GM18519 (cell line): ENCODE results near the gene LLGL2.

Experiments
- ATAC-seq: cut with Tn5 transposase; IDR thresholded peaks from one replicate; pipeline ENCODE4 v1.9.1; 2021; ENCODE audit warnings: mild to moderate bottlenecking, moderate library complexity; ENCODE audit not compliant: unreplicated experiment, low FRiP score

Gene LLGL2

GRCh38 chr17:75492555-75493168 is 32.8 kb upstream of the LLGL2 start:
- ATAC-seq, result no peak

GRCh38 chr17:75493476-75494129 is 31.9 kb upstream of the LLGL2 start:
- no peak for ATAC-seq

- ATAC-seq, result no peak
These were observed 31.1 kb upstream of the LLGL2 start for GRCh38 chr17:75494326-75494877.

GRCh38 chr17:75496005-75496404 is 29.5 kb upstream of the LLGL2 start:
- no peak for ATAC-seq

GRCh38 chr17:75498039-75498725 is 27.3 kb upstream of the LLGL2 start:
- no peak for ATAC-seq

- ATAC-seq, result no peak
These were observed 26.7 kb upstream of the LLGL2 start for GRCh38 chr17:75498726-75499213.

- no peak for ATAC-seq
These were observed 26.0 kb upstream of the LLGL2 start for GRCh38 chr17:75499313-75500022.

- ATAC-seq, result no peak
These were observed 24.9 kb upstream of the LLGL2 start for GRCh38 chr17:75500419-75501216.

GRCh38 chr17:75501378-75502071 is 24.0 kb upstream of the LLGL2 start:
- ATAC-seq, result no peak

GRCh38 chr17:75502072-75502720 is 23.3 kb upstream of the LLGL2 start:
- no peak for ATAC-seq

- ATAC-seq, result no peak
These were observed 22.7 kb upstream of the LLGL2 start for GRCh38 chr17:75502721-75503329.

GRCh38 chr17:75503337-75503950 is 22.1 kb upstream of the LLGL2 start:
- no peak for ATAC-seq

GRCh38 chr17:75503976-75504346 is 21.5 kb upstream of the LLGL2 start:
- ATAC-seq, result no peak

- no peak for ATAC-seq
These were observed 20.9 kb upstream of the LLGL2 start for GRCh38 chr17:75504347-75505151.

GRCh38 chr17:75505152-75505409 is 20.4 kb upstream of the LLGL2 start:
- no peak for ATAC-seq

- ATAC-seq, result no peak
These were observed 19.9 kb upstream of the LLGL2 start for GRCh38 chr17:75505640-75506039.

GRCh38 chr17:75506134-75506533 is 19.4 kb upstream of the LLGL2 start:
- no peak for ATAC-seq

GRCh38 chr17:75506888-75507287 is 18.6 kb upstream of the LLGL2 start:
- ATAC-seq, result no peak
